Measurements from ENCODE around the gene CEMP1.
"Not testable (repeated sequence)": the region's sequence is repeated elsewhere in the genome, so short reads cannot be mapped to it uniquely, and the experiment has no call there.

The CEMP1 gene

GRCh38 chr16:2554709-2555425, 23.7 kb upstream of the CEMP1 start:
- H3K4ac ChIP-seq (ENCODE audit: low read depth in 1 of 2, low read length in 2 of 2); H2BK5ac ChIP-seq (ENCODE audit: low read depth, low read length, poor library complexity, severe bottlenecking); H3K79me1 ChIP-seq (replicated peaks; ENCODE audit: low read length, poor library complexity, severe bottlenecking); H3K14ac ChIP-seq (ENCODE audit: low read length in 2 of 2); H3K9me3 ChIP-seq (ENCODE audit: control insufficient read depth, low read length); H3K4me2 ChIP-seq (ENCODE audit: low read length, poor library complexity, severe bottlenecking); DNase-seq; H3K4me1 ChIP-seq (ENCODE audit: control insufficient read depth, insufficient read depth, low read depth, low read length); H3K9ac ChIP-seq (ENCODE audit: low read length); H3K4me3 ChIP-seq (ENCODE audit: insufficient read depth in 1 of 2, low read depth in 1 of 2, low read length in 2 of 2); H3K18ac ChIP-seq (ENCODE audit: low read depth in 1 of 2, low read length in 2 of 2); H2BK120ac ChIP-seq (ENCODE audit: low read depth, low read length); H4K8ac ChIP-seq (ENCODE audit: low read length); H3K27me3 ChIP-seq (ENCODE audit: control insufficient read depth in 1 of 2, insufficient read depth in 1 of 2, low read length in 2 of 2); H2AFZ ChIP-seq (ENCODE audit: low read depth, low read length); H4K91ac ChIP-seq (ENCODE audit: low read length); H3K27ac ChIP-seq (ENCODE audit: low read length, poor library complexity, severe bottlenecking); H3K23ac ChIP-seq (ENCODE audit: low read length in 2 of 2); H2BK15ac ChIP-seq (ENCODE audit: low read depth, poor library complexity, severe bottlenecking); H2AK5ac ChIP-seq (ENCODE audit: low read length, severe bottlenecking); H3K36me3 ChIP-seq (ENCODE audit: control insufficient read depth in 1 of 2, insufficient read depth in 2 of 2, low read depth in 1 of 2, low read length in 2 of 2); H2BK12ac ChIP-seq (ENCODE audit: low read length in 2 of 2): not testable (repeated sequence)
- WGBS: no CpG with 5 or more reads among the region's 13 CpGs

DNA sequence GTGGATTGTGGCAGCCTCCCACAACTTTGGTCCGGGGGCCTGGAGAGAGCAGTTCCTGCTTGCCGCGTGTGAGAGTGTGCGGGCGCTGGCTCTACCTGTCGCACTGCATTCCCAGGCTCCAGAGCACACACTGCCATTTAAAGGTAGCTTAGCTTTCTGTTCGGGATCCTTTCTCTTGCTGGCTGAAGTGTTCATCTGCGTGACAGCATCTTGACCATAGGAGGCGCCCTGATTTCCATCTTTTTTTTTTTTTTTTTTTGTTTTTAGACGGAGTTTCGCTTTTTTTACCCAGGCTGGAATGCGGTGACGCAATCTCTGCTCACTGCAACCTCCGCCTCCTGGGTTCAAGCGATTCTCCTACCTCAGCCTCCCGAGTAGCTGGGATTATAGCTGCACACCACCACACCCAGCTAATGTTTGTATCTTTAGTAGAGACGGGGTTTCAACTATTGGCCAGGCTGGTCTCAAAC, 20.2 kb upstream of the CEMP1 start:
- H2BK15ac ChIP-seq (ENCODE audit: low read depth, poor library complexity, severe bottlenecking); H2BK120ac ChIP-seq (ENCODE audit: low read depth, low read length); H2BK5ac ChIP-seq (ENCODE audit: low read depth, low read length, poor library complexity, severe bottlenecking); H3K36me3 ChIP-seq (ENCODE audit: control insufficient read depth in 1 of 2, insufficient read depth in 2 of 2, low read depth in 1 of 2, low read length in 2 of 2); H3K23ac ChIP-seq (ENCODE audit: low read length in 2 of 2); H2AK5ac ChIP-seq (ENCODE audit: low read length, severe bottlenecking); H3K9ac ChIP-seq (ENCODE audit: low read length); H3K4me1 ChIP-seq (ENCODE audit: control insufficient read depth, insufficient read depth, low read depth, low read length); H3K14ac ChIP-seq (ENCODE audit: low read length in 2 of 2); H2AFZ ChIP-seq (ENCODE audit: low read depth, low read length); H4K8ac ChIP-seq (ENCODE audit: low read length); H4K91ac ChIP-seq (ENCODE audit: low read length); H2BK12ac ChIP-seq (ENCODE audit: low read length in 2 of 2); H3K79me1 ChIP-seq (replicated peaks; ENCODE audit: low read length, poor library complexity, severe bottlenecking); H3K4me3 ChIP-seq (ENCODE audit: insufficient read depth in 1 of 2, low read depth in 1 of 2, low read length in 2 of 2); H3K4ac ChIP-seq (ENCODE audit: low read depth in 1 of 2, low read length in 2 of 2); H3K18ac ChIP-seq (ENCODE audit: low read depth in 1 of 2, low read length in 2 of 2); H3K9me3 ChIP-seq (ENCODE audit: control insufficient read depth, low read length); H3K27ac ChIP-seq (ENCODE audit: low read length, poor library complexity, severe bottlenecking); H3K4me2 ChIP-seq (ENCODE audit: low read length, poor library complexity, severe bottlenecking); H3K27me3 ChIP-seq (ENCODE audit: control insufficient read depth in 1 of 2, insufficient read depth in 1 of 2, low read length in 2 of 2): not testable (repeated sequence)
- 50% methylated on average over 11 of the region's 17 CpGs for WGBS
- DNase-seq: peak; percentile 27

DNA sequence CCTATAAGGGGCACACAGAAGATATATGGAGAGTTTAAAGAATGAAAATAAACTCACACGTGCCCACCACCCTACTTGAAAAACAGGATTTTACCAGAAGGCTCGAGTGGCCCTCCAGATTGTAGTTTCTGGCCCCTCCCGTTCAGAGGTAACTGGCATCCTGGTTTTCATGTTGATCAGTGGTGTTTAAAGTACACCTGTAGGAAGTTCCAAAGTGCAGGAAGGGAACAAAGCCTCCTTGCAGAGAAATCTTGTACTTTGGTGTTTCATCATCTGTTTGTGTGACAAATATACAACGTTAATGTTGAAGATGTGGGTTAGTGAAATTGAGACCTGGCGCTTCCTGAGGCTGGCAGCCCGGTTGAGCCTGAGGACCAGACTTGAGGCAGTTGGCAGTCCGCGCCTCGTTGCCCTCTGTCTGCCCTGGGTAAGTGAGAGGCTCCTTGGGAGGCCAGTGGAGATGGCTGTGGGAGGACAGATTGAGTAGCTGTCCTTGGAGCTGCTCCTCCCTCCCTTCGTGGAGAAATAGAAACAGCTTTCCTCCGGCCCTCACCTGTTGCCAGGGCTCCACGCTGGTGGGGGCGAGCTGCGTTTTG, 19.2 kb upstream of the CEMP1 start:
- H2AFZ ChIP-seq (ENCODE audit: low read depth, low read length); H3K27ac ChIP-seq (ENCODE audit: low read length, poor library complexity, severe bottlenecking); H3K36me3 ChIP-seq (ENCODE audit: control insufficient read depth in 1 of 2, insufficient read depth in 2 of 2, low read depth in 1 of 2, low read length in 2 of 2); H3K27me3 ChIP-seq (ENCODE audit: control insufficient read depth in 1 of 2, insufficient read depth in 1 of 2, low read length in 2 of 2); H4K8ac ChIP-seq (ENCODE audit: low read length); H3K18ac ChIP-seq (ENCODE audit: low read depth in 1 of 2, low read length in 2 of 2); H2BK15ac ChIP-seq (ENCODE audit: low read depth, poor library complexity, severe bottlenecking); H3K4me3 ChIP-seq (ENCODE audit: insufficient read depth in 1 of 2, low read depth in 1 of 2, low read length in 2 of 2); H2BK5ac ChIP-seq (ENCODE audit: low read depth, low read length, poor library complexity, severe bottlenecking); DNase-seq; H3K9ac ChIP-seq (ENCODE audit: low read length); H3K4me2 ChIP-seq (ENCODE audit: low read length, poor library complexity, severe bottlenecking); H3K23ac ChIP-seq (ENCODE audit: low read length in 2 of 2); H3K14ac ChIP-seq (ENCODE audit: low read length in 2 of 2); H4K91ac ChIP-seq (ENCODE audit: low read length); H3K79me1 ChIP-seq (replicated peaks; ENCODE audit: low read length, poor library complexity, severe bottlenecking); H2BK12ac ChIP-seq (ENCODE audit: low read length in 2 of 2); H2BK120ac ChIP-seq (ENCODE audit: low read depth, low read length); H2AK5ac ChIP-seq (ENCODE audit: low read length, severe bottlenecking); H3K4ac ChIP-seq (ENCODE audit: low read depth in 1 of 2, low read length in 2 of 2); H3K4me1 ChIP-seq (ENCODE audit: control insufficient read depth, insufficient read depth, low read depth, low read length); H3K9me3 ChIP-seq (ENCODE audit: control insufficient read depth, low read length): not testable (repeated sequence)
- WGBS: no CpG with 5 or more reads among the region's 14 CpGs

DNA sequence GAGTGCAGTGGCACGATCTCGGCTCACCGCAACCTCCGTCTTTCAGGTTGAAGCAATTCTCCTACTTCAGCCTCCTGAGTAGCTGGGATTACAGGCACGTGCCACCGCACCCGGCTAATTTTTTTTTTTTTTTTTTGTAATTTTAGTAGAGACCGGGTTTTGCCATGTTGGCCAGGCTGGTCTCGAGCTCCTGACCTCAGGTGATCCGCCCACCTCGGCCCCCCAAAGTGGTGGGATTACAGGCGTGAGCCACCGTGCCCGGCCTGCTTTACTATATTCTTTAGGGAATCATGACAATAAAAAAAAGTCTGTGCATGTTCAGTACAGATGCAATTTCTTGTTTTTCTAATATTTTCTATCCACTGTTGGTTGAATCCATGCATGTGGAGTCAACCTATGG, 12.6 kb upstream of the CEMP1 start:
- not testable (repeated sequence) for H3K79me1 ChIP-seq (replicated peaks; ENCODE audit: low read length, poor library complexity, severe bottlenecking); H3K4me2 ChIP-seq (ENCODE audit: low read length, poor library complexity, severe bottlenecking); H3K27ac ChIP-seq (ENCODE audit: low read length, poor library complexity, severe bottlenecking); H2BK12ac ChIP-seq (ENCODE audit: low read length in 2 of 2); H3K4me3 ChIP-seq (ENCODE audit: insufficient read depth in 1 of 2, low read depth in 1 of 2, low read length in 2 of 2); H2BK120ac ChIP-seq (ENCODE audit: low read depth, low read length); H3K36me3 ChIP-seq (ENCODE audit: control insufficient read depth in 1 of 2, insufficient read depth in 2 of 2, low read depth in 1 of 2, low read length in 2 of 2); H3K27me3 ChIP-seq (ENCODE audit: control insufficient read depth in 1 of 2, insufficient read depth in 1 of 2, low read length in 2 of 2); H3K18ac ChIP-seq (ENCODE audit: low read depth in 1 of 2, low read length in 2 of 2); H3K23ac ChIP-seq (ENCODE audit: low read length in 2 of 2); H2AK5ac ChIP-seq (ENCODE audit: low read length, severe bottlenecking); H3K4ac ChIP-seq (ENCODE audit: low read depth in 1 of 2, low read length in 2 of 2); DNase-seq; H2AFZ ChIP-seq (ENCODE audit: low read depth, low read length); H4K8ac ChIP-seq (ENCODE audit: low read length); H3K9ac ChIP-seq (ENCODE audit: low read length); H3K14ac ChIP-seq (ENCODE audit: low read length in 2 of 2); H2BK5ac ChIP-seq (ENCODE audit: low read depth, low read length, poor library complexity, severe bottlenecking); H3K9me3 ChIP-seq (ENCODE audit: control insufficient read depth, low read length); H2BK15ac ChIP-seq (ENCODE audit: low read depth, poor library complexity, severe bottlenecking); H4K91ac ChIP-seq (ENCODE audit: low read length)
- WGBS: 86% methylated on average over 11 of the region's 14 CpGs
- peaks cover 12% of the 10 kb centered on the region for H3K4me1 ChIP-seq (ENCODE audit: control insufficient read depth, insufficient read depth, low read depth, low read length)
